CD14-positive monocyte (primary cell): ENCODE measurements around the gene PIAS1. TPM values are rescaled to one million over a fixed set of nuclear protein-coding genes. Genes with fewer than 3 reads are reported as not detected.

Source experiments
- DNase-seq, 3 donors: peaks; one replicate each; pipeline ENCODE4 v3.0.0-alpha.2; 2011 to 2022
- H2AFZ ChIP-seq: 2 replicates; pipeline ENCODE4 v1.6.0; 2012; ENCODE audit warnings: mild to moderate bottlenecking, low read depth, low read length, inconsistent platforms; ENCODE audit not compliant: insufficient read depth, poor library complexity, severe bottlenecking
- H3K27ac ChIP-seq, 2 donors: 1 replicate in 1 of 2; 2 replicates in 1 of 2; pipeline ENCODE4 v1.5.1; 2012 to 2013; ENCODE audit warnings: low read length in 2 of 2, control low read depth in 1 of 2, inconsistent platforms in 1 of 2, low read depth in 1 of 2, mild to moderate bottlenecking in 1 of 2
- H3K27me3 ChIP-seq, 2 donors: one replicate each; pipeline versions ENCODE4 v1.6.0 to v1.6.1; 2011 to 2013; ENCODE audit warnings: low read length in 2 of 2; ENCODE audit not compliant: control insufficient read depth in 2 of 2, insufficient read depth in 2 of 2
- H3K36me3 ChIP-seq, 2 donors: replicated peaks in 1 of 2; 1 replicate in 1 of 2; 2 replicates in 1 of 2; pipeline versions ENCODE4 v1.5.1 to v1.6.1; 2012 to 2013; ENCODE audit warnings: low read length in 2 of 2, control low read depth in 1 of 2, inconsistent platforms in 1 of 2, mild to moderate bottlenecking in 1 of 2; ENCODE audit not compliant: insufficient read depth in 2 of 2, control insufficient read depth in 1 of 2
- H3K4me1 ChIP-seq, 2 donors: 1 replicate in 1 of 2; 2 replicates in 1 of 2; pipeline versions ENCODE4 v1.5.1 to v1.6.1; 2012 to 2013; ENCODE audit warnings: low read length in 2 of 2, control low read depth in 1 of 2, inconsistent platforms in 1 of 2, mild to moderate bottlenecking in 1 of 2, moderate library complexity in 1 of 2; ENCODE audit not compliant: insufficient read depth in 2 of 2, control insufficient read depth in 1 of 2
- H3K4me2 ChIP-seq: replicated peaks from 2 replicates; pipeline ENCODE3; 2012; ENCODE audit warnings: low read length, moderate library complexity, mild to moderate bottlenecking; ENCODE audit not compliant: poor library complexity, severe bottlenecking; ENCODE audit errors: extremely low read depth
- H3K4me3 ChIP-seq, 3 experiments: fragments of 200-600 bp in 1 of 3; sonication (generic) in 1 of 3; replicated peaks in 1 of 3; 1 replicate in 2 of 3; 2 replicates in 1 of 3; pipeline ENCODE4 v1.5.1; 2011 to 2013; ENCODE audit warnings: low read length in 3 of 3, mild to moderate bottlenecking in 3 of 3, control low read depth in 2 of 3, low read depth in 2 of 3, inconsistent platforms in 1 of 3, moderate library complexity in 1 of 3
- H3K79me2 ChIP-seq: 2 replicates; pipeline ENCODE4 v1.6.0; 2012; ENCODE audit warnings: mild to moderate bottlenecking, control low read depth, inconsistent platforms, low read length, moderate library complexity; ENCODE audit not compliant: insufficient read depth
- H3K9ac ChIP-seq: 2 replicates; pipeline ENCODE4 v1.6.0; 2017; ENCODE audit warnings: low read length, mild to moderate bottlenecking; ENCODE audit not compliant: insufficient read depth, poor library complexity, severe bottlenecking
- H3K9me3 ChIP-seq, 2 donors: replicated peaks in 1 of 2; 1 replicate in 1 of 2; 2 replicates in 1 of 2; pipeline versions ENCODE4 v1.5.1 to v1.6.1; 2012 to 2013; ENCODE audit warnings: low read length in 2 of 2, control low read depth in 1 of 2; ENCODE audit not compliant: control insufficient read depth in 1 of 2, insufficient read depth in 1 of 2
- H4K20me1 ChIP-seq: 2 replicates; pipeline ENCODE4 v1.6.0; 2012; ENCODE audit warnings: mild to moderate bottlenecking, low read length, control low read depth, moderate library complexity; ENCODE audit not compliant: insufficient read depth
- H3K27ac Mint-ChIP-seq, 7 donors: one replicate each; pipeline ENCODE4 v1.8.0; 2020; ENCODE audit warnings: mild to moderate bottlenecking in 7 of 7, mixed read lengths in 7 of 7, moderate library complexity in 6 of 7, inconsistent platforms in 2 of 7
- H3K27me3 Mint-ChIP-seq, 3 donors: one replicate each; pipeline ENCODE4 v1.8.0; 2021 to 2022; ENCODE audit warnings: low read depth in 3 of 3, mild to moderate bottlenecking in 3 of 3, mixed read lengths in 3 of 3, moderate library complexity in 3 of 3, inconsistent platforms in 1 of 3
- H3K36me3 Mint-ChIP-seq, 2 donors: one replicate each; pipeline ENCODE4 v1.8.0; 2020; ENCODE audit warnings: mixed read lengths in 2 of 2, inconsistent platforms in 1 of 2, mild to moderate bottlenecking in 1 of 2
- H3K4me1 Mint-ChIP-seq: one replicate; pipeline ENCODE4 v1.8.0; 2020; ENCODE audit warnings: mild to moderate bottlenecking, mixed read lengths
- H3K4me3 Mint-ChIP-seq, 2 donors: one replicate each; pipeline ENCODE4 v1.8.0; 2020; ENCODE audit warnings: mild to moderate bottlenecking in 2 of 2, mixed read lengths in 2 of 2, moderate library complexity in 1 of 2
- H3K9me3 Mint-ChIP-seq, 7 donors: one replicate each; pipeline ENCODE4 v1.8.0; 2020 to 2022; ENCODE audit warnings: mixed read lengths in 7 of 7, mild to moderate bottlenecking in 6 of 7, moderate library complexity in 6 of 7, inconsistent platforms in 2 of 7
- WGBS: methylation state at CpG from one replicate; pipeline ENCODE4 v1.1.5; 2013; ENCODE audit warnings: missing lambda C conversion rate; ENCODE audit not compliant: insufficient coverage; 5-methylcytosine and 5-hydroxymethylcytosine counted together
- intact Hi-C, 2 donors: fragments of 100-400 bp; cut with micrococcal nuclease; formaldehyde crosslinking; loops; one replicate each; pipeline versions ENCODE4 v1.15.0 to v1.15.1; 2023
- polyA plus RNA-seq, 3 donors: library from polyadenylated mRNA; depleted of rRNA in 1 of 3; unstranded in 2 of 3; stranded (reverse) in 1 of 3; fragments of 300-500 nt in 2 of 3; fragments of >200 nt in 1 of 3; fragmentation: Illumina TruSeq in 2 of 3; gene quantifications; 1 replicate in 2 of 3; 2 replicates in 1 of 3; pipeline ENCODE4 v1.2.3, GENCODE V29; 2012 to 2021
- TF ChIP-seq, protein P1 (sequence below): fragments of 200-600 bp; IDR thresholded peaks from one replicate; pipeline ENCODE4 v1.8.0; 2022; ENCODE audit warnings: antibody characterized with exemption, mild to moderate bottlenecking

PIAS1 gene
- polyA plus RNA-seq, 3 donors: 47.3 to 109 (median 89.8) TPM

DNA sequence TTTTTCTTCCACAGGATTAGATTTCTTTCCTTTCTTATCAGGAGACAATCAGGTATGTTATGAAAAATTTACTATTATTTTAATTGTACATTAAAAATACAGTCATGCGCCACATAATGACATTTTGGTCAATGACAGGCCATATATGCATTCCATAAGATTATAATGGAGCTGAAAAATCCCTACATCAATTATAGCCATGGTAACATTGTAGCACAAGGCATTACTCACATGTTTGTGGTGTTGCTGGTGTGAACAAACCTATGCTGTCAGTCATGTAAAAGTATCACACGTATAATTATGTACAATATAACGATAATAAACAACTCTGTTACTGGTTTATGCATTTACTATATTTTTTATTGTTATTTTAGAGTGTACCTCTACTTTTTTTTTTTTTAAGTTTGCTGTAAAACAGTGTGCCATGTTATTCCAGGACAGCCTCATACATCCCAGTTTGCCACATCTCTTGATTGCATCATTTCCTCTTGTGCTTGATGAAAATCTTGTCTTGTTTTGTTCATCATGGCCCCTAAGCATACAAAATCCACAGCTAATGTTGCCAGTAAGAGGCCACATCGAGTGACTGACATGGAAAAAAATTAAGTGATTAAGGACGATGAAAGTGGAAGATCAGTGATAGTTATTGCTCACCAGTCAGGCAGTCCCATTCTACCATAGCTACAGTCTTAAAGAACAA lies 129.7 kb downstream of the PIAS1 start:
- peaks cover 94 to 97% of the 10 kb centered on the region in 2 donors for H3K36me3 ChIP-seq
- intact Hi-C loops: no loop called here
- H3K9me3 ChIP-seq: no peaks in the 10 kb centered on the region
- H3K4me3 ChIP-seq: no peak overlapping the region
- no peak overlapping the region for H3K4me3 Mint-ChIP-seq
- H3K9ac ChIP-seq: no peak overlapping the region
- peaks cover 83% of the 10 kb centered on the region for H4K20me1 ChIP-seq
- no peak for DNase-seq
- no CpG with 5 or more reads among the region's 5 CpGs for WGBS
- H3K4me2 ChIP-seq: no peak overlapping the region
- H3K27ac Mint-ChIP-seq: peak overlapping the region in 2 of 7 donors; percentile 64 to 79
- H3K9me3 Mint-ChIP-seq: no peaks in the 10 kb centered on the region
- H3K27ac ChIP-seq: peak overlapping the region in 1 of 2 donors; percentile 61
- H2AFZ ChIP-seq: no peak overlapping the region
- peaks cover 0 to 12% of the 10 kb centered on the region in 2 donors for H3K4me1 ChIP-seq
- peaks cover 16% of the 10 kb centered on the region for H3K4me1 Mint-ChIP-seq
- no peaks in the 10 kb centered on the region for H3K27me3 Mint-ChIP-seq
- H3K79me2 ChIP-seq: peaks cover 4% of the 10 kb centered on the region
- TF ChIP-seq, protein P1, sequence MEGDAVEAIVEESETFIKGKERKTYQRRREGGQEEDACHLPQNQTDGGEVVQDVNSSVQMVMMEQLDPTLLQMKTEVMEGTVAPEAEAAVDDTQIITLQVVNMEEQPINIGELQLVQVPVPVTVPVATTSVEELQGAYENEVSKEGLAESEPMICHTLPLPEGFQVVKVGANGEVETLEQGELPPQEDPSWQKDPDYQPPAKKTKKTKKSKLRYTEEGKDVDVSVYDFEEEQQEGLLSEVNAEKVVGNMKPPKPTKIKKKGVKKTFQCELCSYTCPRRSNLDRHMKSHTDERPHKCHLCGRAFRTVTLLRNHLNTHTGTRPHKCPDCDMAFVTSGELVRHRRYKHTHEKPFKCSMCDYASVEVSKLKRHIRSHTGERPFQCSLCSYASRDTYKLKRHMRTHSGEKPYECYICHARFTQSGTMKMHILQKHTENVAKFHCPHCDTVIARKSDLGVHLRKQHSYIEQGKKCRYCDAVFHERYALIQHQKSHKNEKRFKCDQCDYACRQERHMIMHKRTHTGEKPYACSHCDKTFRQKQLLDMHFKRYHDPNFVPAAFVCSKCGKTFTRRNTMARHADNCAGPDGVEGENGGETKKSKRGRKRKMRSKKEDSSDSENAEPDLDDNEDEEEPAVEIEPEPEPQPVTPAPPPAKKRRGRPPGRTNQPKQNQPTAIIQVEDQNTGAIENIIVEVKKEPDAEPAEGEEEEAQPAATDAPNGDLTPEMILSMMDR: no peak
- H3K36me3 Mint-ChIP-seq: peaks cover 70 to 84% of the 10 kb centered on the region in 2 donors
- no peaks in the 10 kb centered on the region for H3K27me3 ChIP-seq

DNA sequence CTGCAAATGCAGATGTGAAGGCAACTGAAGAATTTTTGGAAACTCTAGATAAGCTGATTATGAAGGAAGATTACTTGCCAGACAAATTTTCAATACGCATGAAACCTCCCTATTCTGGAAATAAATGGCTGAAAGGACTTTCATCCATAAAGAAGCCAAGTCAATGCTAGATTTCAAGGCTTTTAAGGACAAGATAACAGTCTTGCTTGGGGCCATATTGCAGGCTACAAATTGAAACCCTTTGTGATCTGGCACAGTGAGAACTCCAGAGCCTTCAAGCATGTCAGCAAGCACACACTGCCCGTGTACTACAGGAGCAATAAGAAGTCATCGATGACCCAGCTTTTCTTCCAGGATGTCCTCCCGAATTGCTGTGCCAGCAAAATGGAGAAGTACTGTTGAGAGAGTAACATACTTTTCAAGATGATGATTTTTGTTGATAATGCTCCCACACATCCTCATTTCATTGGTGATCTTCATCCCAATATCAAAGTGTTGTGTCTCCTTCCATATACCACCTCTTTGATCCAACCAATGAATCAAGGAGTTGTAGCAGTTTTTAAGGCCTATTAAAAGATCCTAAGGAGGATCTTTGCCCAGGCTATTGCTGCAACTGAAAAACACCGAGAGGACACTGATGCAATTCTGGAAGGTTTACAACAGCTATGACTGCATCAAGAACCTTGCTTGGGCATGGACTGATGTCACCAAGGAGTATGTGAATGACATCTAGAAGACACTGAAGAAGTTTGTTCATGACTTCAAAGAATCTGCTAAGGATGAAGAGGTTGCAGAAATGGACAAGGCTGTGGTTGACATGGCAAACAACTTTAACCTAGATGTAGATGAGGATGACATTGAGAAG lies 130.7 kb downstream of the PIAS1 start:
- Mint-ChIP-seq H3K9me3 (no peaks in the 10 kb centered on the region), H3K27ac (peak overlapping the region; percentile 38 to 82 (median 72)), H3K36me3 (peaks cover 73 to 89% of the 10 kb centered on the region in 2 donors), H3K4me1 (peaks cover 16% of the 10 kb centered on the region), H3K27me3 (no peaks in the 10 kb centered on the region), H3K4me3 (no peak overlapping the region)
- peak in 2 of 3 donors; percentile 9 to 74 for DNase-seq
- peaks cover 73% of the 10 kb centered on the region for H4K20me1 ChIP-seq
- peaks cover 0 to 12% of the 10 kb centered on the region in 2 donors for H3K4me1 ChIP-seq
- no peak overlapping the region for H3K4me2 ChIP-seq
- H3K27ac ChIP-seq: peak overlapping the region in 1 of 2 donors; percentile 61
- peaks cover 1% of the 10 kb centered on the region for H3K79me2 ChIP-seq
- H2AFZ ChIP-seq: no peak overlapping the region
- WGBS: 17% methylated on average over 1 of the region's 5 CpGs
- no peak overlapping the region for H3K4me3 ChIP-seq
- H3K36me3 ChIP-seq: peaks cover 91 to 97% of the 10 kb centered on the region in 2 donors
- TF ChIP-seq, protein P1: no peak
- H3K27me3 ChIP-seq: no peaks in the 10 kb centered on the region
- intact Hi-C loops: no loop called here
- no peaks in the 10 kb centered on the region for H3K9me3 ChIP-seq
- H3K9ac ChIP-seq: no peak overlapping the region
